Astrocyte of the cerebellum (primary cell): ENCODE data around the gene CHRNB2.

Experiments
- DNase-seq: peaks from one replicate; pipeline ENCODE4 v3.0.0-alpha.2; 2011; ENCODE audit warnings: low read depth
- H3K4me3 ChIP-seq: 2 replicates; pipeline ENCODE4 v1.5.1; 2011; ENCODE audit warnings: mild to moderate bottlenecking, low read depth, low read length, moderate library complexity
- CTCF ChIP-seq: IDR thresholded peaks from 2 replicates; pipeline ENCODE4 v1.5.1; 2012; ENCODE audit warnings: low read length, low read depth, moderate library complexity, mild to moderate bottlenecking; ENCODE audit errors: missing control alignments
- in situ Hi-C: cut with HindIII; loops from 2 replicates; pipeline ENCODE4 v1.10.0; 2017; ENCODE audit warnings: low sequenced_read_pairs

CHRNB2 gene

GRCh38 chr1:154628121-154628405 is 60.5 kb downstream of the CHRNB2 start:
- in situ Hi-C loops: no loop called here
- peak overlapping the region; percentile 85 for H3K4me3 ChIP-seq
- TF ChIP-seq CTCF: no peak
- DNase-seq: no peak

- no peak overlapping the region for H3K4me3 ChIP-seq
- TF ChIP-seq CTCF: no peak
- in situ Hi-C loops: no loop called here
- no peak for DNase-seq
Measured at GRCh38 chr1:154629061-154629674, 61.6 kb downstream of the CHRNB2 start.
